SK-N-MC (cell line): ENCODE measurements around the gene PLEK.
"Not testable (repeated sequence)": the region's sequence is repeated elsewhere in the genome, so short reads cannot be mapped to it uniquely, and the experiment has no call there.

Source experiments
- DNase-seq: peaks from one replicate; pipeline ENCODE4 v3.0.0-alpha.2; 2011; ENCODE audit warnings: low read depth, low spot score
- H3K27ac ChIP-seq: fragments of 200-600 bp; sonication (generic); 2 replicates; pipeline ENCODE4 v1.5.1; 2016; ENCODE audit warnings: mixed run types
- H3K36me3 ChIP-seq: fragments of 200-600 bp; sonication (generic); 2 replicates; pipeline ENCODE4 v1.6.1; 2017; ENCODE audit warnings: antibody characterized with exemption, low read length, mixed read lengths; ENCODE audit not compliant: insufficient read depth
- H3K4me3 ChIP-seq: fragments of 200-600 bp; sonication (generic); 2 replicates; pipeline ENCODE4 v1.5.1; 2016
- H3K9ac ChIP-seq: fragments of 200-600 bp; sonication (generic); 2 replicates; pipeline ENCODE4 v1.8.0; 2017; ENCODE audit warnings: mixed run types, mixed read lengths; ENCODE audit not compliant: insufficient read length
- H3K9me3 ChIP-seq: fragments of 200-600 bp; sonication (generic); 2 replicates; pipeline ENCODE4 v1.6.1; 2017; ENCODE audit warnings: low read depth, mild to moderate bottlenecking, antibody characterized with exemption, low read length, moderate library complexity, mixed read lengths
- EZH2 ChIP-seq: fragments of 200-600 bp; sonication (generic); IDR thresholded peaks from one replicate; pipeline ENCODE4 v1.6.1; 2017; ENCODE audit warnings: antibody characterized with exemption
- FOXP2 ChIP-seq: optimal IDR thresholded peaks from 2 replicates; pipeline ENCODE3; 2011; ENCODE audit warnings: mild to moderate bottlenecking, moderate library complexity; ENCODE audit not compliant: insufficient read depth; ENCODE audit errors: extremely low read length, control extremely low read depth
- POLR2AphosphoS5 ChIP-seq: IDR thresholded peaks from 2 replicates; pipeline ENCODE4 v1.6.1; 2012; ENCODE audit warnings: mild to moderate bottlenecking, low read depth, low read length, borderline replicate concordance

PLEK gene

DNA sequence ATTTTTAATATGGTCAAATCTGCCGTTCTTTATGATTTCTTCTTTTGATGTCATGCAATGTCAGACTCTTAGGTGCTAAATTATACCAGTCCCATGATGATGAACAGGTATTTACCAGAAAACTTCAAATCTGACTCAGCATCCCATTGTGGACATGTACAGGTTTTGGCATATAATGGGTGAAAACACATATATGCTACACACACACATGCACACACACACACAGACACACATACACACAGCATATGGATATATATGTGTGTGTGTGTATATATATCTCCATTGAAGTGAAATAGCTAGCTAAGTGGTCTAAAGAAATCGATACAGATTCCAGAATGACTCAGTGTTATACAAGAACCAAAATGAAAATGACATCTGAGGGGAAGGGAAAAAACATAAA lies 7.4 kb downstream of the PLEK start:
- H3K36me3 ChIP-seq, result no peaks in the 10 kb centered on the region
- no peaks in the 10 kb centered on the region for H3K9me3 ChIP-seq
- H3K27ac ChIP-seq, result no peak overlapping the region
- DNase-seq, result no peak
- H3K4me3 ChIP-seq, result no peak overlapping the region
- TF ChIP-seq POLR2AphosphoS5, result no peak
- no peak for TF ChIP-seq EZH2
- TF ChIP-seq FOXP2, result no peak
- H3K9ac ChIP-seq, result no peak overlapping the region

DNA sequence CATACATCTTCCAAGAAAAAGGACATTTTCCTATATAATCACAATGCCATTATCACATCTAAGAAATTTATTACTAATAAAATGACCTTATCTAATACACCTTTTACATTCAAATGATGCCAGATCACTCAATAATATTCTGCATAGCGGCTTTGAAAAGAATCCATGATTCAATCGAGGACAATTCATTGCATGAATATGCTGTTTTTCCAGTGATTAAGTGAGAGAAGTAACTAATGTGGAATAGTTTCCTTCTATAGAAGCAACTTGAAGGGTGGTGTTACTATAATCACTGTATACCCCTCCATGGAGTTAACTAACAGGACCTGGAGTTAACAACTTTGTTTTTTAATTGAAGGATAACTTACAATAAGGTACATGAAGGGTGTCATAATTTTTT lies 9.1 kb downstream of the PLEK start:
- Histone ChIP-seq H3K9ac (no peak overlapping the region), H3K9me3 (no peaks in the 10 kb centered on the region), H3K27ac (no peak overlapping the region), H3K36me3 (no peaks in the 10 kb centered on the region), H3K4me3 (no peak overlapping the region)
- no peak for TF ChIP-seq EZH2
- no peak for TF ChIP-seq POLR2AphosphoS5
- no peak for TF ChIP-seq FOXP2
- DNase-seq, result no peak

- Histone ChIP-seq H3K27ac (no peak overlapping the region), H3K9ac (no peak overlapping the region), H3K36me3 (no peaks in the 10 kb centered on the region), H3K9me3 (no peaks in the 10 kb centered on the region), H3K4me3 (no peak overlapping the region)
- no peak for DNase-seq
- no peak for TF ChIP-seq FOXP2
- TF ChIP-seq POLR2AphosphoS5, result no peak
- no peak for TF ChIP-seq EZH2
Measured at GRCh38 chr2:68375582-68375981, 10.5 kb downstream of the PLEK start.

DNA sequence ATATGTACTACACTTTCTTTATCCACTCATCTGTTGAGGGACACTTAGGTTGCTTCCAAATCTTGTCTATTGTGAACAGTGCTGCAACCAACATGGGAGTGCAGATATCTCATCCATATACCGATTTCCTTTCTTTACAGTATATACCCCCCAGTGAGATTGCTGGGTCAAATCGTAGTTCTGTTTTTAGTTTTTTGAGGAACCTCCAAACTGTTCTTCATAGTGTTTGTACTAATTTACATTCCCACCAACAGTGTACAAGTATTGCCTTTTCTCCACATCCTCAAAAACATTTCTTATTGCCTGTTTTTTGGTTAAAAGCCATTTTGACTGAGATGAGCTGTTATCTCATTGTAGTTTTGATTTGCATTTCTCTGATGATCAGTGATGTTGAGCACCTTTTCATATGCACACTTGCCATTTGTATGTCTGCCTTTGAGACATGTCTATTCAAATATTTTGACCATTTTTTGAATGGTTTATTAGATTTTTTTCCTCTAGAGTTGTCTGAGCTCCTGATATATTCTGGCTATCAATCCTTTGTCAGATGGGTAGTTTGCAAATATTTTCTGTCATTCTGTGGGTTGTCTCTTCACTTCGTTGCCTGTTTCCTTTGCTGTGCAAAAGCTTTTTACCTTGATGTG lies 12.2 kb downstream of the PLEK start:
- Histone ChIP-seq H3K9ac (no peak overlapping the region), H3K9me3 (no peaks in the 10 kb centered on the region), H3K4me3 (no peak overlapping the region), H3K27ac (no peak overlapping the region), H3K36me3 (no peaks in the 10 kb centered on the region)
- TF ChIP-seq POLR2AphosphoS5 (no peak), EZH2 (no peak)
- no peak for DNase-seq

- not testable (repeated sequence) for H3K9ac ChIP-seq, H3K9me3 ChIP-seq, H3K4me3 ChIP-seq, H3K36me3 ChIP-seq, DNase-seq, H3K27ac ChIP-seq
Measured at GRCh38 chr2:68378779-68379178, 13.7 kb downstream of the PLEK start.

DNA sequence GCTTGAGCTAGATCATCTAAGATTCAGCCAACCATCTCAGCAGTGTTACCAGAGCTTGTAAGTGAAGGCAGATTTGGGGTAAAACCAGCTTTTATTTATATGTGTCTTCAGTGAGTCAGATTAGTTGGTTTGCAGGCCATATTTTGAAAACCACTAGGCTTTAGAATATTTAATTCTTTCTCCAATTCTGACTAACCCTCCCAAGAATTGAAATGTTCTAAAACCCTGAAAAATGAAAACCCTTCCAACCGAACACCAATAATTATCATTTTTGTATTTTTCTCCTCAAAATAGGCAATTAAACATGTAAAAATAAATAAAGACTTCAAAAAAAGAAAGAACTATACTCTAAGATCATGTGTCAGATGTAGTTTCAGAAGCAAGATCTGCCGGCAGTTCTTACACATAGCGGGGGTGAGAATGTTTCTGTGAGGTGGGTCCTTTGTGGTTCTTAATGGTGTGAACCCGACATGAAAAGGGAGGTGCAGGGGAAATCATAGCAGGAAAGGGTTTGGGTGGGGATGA lies 14.2 kb downstream of the PLEK start:
- Histone ChIP-seq H3K4me3 (no peak overlapping the region), H3K36me3 (no peaks in the 10 kb centered on the region), H3K9ac (no peak overlapping the region), H3K9me3 (no peaks in the 10 kb centered on the region), H3K27ac (no peak overlapping the region)
- no peak for DNase-seq
- TF ChIP-seq FOXP2, result no peak
- TF ChIP-seq EZH2, result no peak
- TF ChIP-seq POLR2AphosphoS5, result no peak

GRCh38 chr2:68383778-68384177 lies 18.7 kb downstream of the PLEK start:
- H3K9me3 ChIP-seq, result no peaks in the 10 kb centered on the region
- H3K4me3 ChIP-seq, result no peak overlapping the region
- no peak for DNase-seq
- no peaks in the 10 kb centered on the region for H3K36me3 ChIP-seq
- TF ChIP-seq FOXP2, result no peak
- no peak for TF ChIP-seq POLR2AphosphoS5
- no peak for TF ChIP-seq EZH2
- no peak overlapping the region for H3K9ac ChIP-seq
- H3K27ac ChIP-seq, result no peak overlapping the region

- DNase-seq, result no peak
- Histone ChIP-seq H3K36me3 (no peaks in the 10 kb centered on the region), H3K4me3 (no peak overlapping the region), H3K9ac (no peak overlapping the region), H3K27ac (no peak overlapping the region), H3K9me3 (no peaks in the 10 kb centered on the region)
- TF ChIP-seq FOXP2 (no peak), EZH2 (no peak), POLR2AphosphoS5 (no peak)
Measured at GRCh38 chr2:68384485-68385107, 19.5 kb downstream of the PLEK start.
